ENCODE data around the gene CTIF.

Gene CTIF

GRCh38 chr18:48581206-48581605 lies 42.4 kb downstream of the CTIF start:
- DNase-seq (ENCODE audit: low spot score): no peak
- no peak for TF ChIP-seq CTCF (IDR thresholded peaks at IDR 0.05; ENCODE audit: extremely low read depth, missing control alignments)

GRCh38 chr18:48581941-48582340 lies 43.1 kb downstream of the CTIF start:
- DNase-seq (ENCODE audit: low spot score): no peak
- TF ChIP-seq CTCF (IDR thresholded peaks at IDR 0.05; ENCODE audit: extremely low read depth, missing control alignments): no peak

- TF ChIP-seq CTCF (IDR thresholded peaks at IDR 0.05; ENCODE audit: extremely low read depth, missing control alignments): no peak
- no peak for DNase-seq (ENCODE audit: low spot score)
Observed at GRCh38 chr18:48582946-48583345, 44.1 kb downstream of the CTIF start.

- DNase-seq (ENCODE audit: low spot score): no peak
- no peak for TF ChIP-seq CTCF (IDR thresholded peaks at IDR 0.05; ENCODE audit: extremely low read depth, missing control alignments)
Observed at GRCh38 chr18:48583573-48583972, 44.7 kb downstream of the CTIF start.

- DNase-seq (ENCODE audit: low spot score): no peak
Observed at GRCh38 chr18:48589797-48590519, 51.1 kb downstream of the CTIF start.

GRCh38 chr18:48590678-48591077 lies 51.8 kb downstream of the CTIF start:
- TF ChIP-seq CTCF (IDR thresholded peaks at IDR 0.05; ENCODE audit: extremely low read depth, missing control alignments): no peak
- no peak for DNase-seq (ENCODE audit: low spot score)

More at GRCh38 chr18:48589797-48590519, 51.1 kb downstream of the CTIF start:
- TF ChIP-seq CTCF (IDR thresholded peaks at IDR 0.05; ENCODE audit: extremely low read depth, missing control alignments): no peak

GRCh38 chr18:48592540-48593171 lies 53.8 kb downstream of the CTIF start:
- no peak for DNase-seq (ENCODE audit: low spot score)
- no peak for TF ChIP-seq CTCF (IDR thresholded peaks at IDR 0.05; ENCODE audit: extremely low read depth, missing control alignments)
